ENCODE data around the gene TAOK1. TPM values are rescaled to one million over a fixed set of nuclear protein-coding genes. Genes with fewer than 3 reads are reported as not detected.

Gene TAOK1
- total RNA-seq, 1 experiment from 2014 or later, result 56.3 TPM

DNA sequence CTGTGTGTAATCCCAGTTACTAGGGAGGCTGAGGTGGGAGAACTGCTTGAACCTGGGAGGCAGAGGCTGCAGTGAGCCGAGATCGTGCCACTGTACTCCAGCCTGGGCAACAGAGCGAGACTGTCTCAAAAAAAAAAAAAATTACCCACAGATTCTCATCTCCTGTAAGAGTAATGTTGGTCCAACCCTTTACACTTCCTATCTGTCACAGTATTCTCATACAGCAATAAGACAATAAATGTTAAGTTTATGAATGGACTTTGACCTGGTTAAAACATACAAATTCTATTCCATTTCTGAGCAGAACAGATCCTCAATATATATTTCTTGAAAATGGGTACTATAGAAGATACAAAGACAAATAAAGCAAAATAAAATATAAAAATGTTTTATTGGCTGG is 30.4 kb upstream of the TAOK1 start:
- no peaks in the 10 kb centered on the region for H3K79me2 ChIP-seq (ENCODE audit: insufficient read depth, low read length)
- H3K27me3 ChIP-seq (ENCODE audit: insufficient read depth, low read length), result no peaks in the 10 kb centered on the region
- H3K4me1 ChIP-seq (ENCODE audit: control insufficient read depth in 1 of 2, insufficient read depth in 2 of 2, low read length in 2 of 2), result peaks cover 8 to 17% of the 10 kb centered on the region in 2 experiments
- H3K36me3 ChIP-seq (ENCODE audit: control insufficient read depth in 1 of 2, insufficient read depth in 2 of 2, low read length in 2 of 2), result no peaks in the 10 kb centered on the region
- H3K9ac ChIP-seq (ENCODE audit: low read length), result no peak overlapping the region
- H3K9me2 ChIP-seq (ENCODE audit: insufficient read depth), result no peaks in the 10 kb centered on the region
- no peak overlapping the region for H3K4me2 ChIP-seq (ENCODE audit: low read length)
- ATAC-seq (no peak), DNase-seq (ENCODE audit: low read depth, low spot score) (no peak)
- POLR2A ChIA-PET, result no interaction called here
- H2AFZ ChIP-seq (ENCODE audit: low read depth, low read length, poor library complexity, severe bottlenecking), result no peak overlapping the region
- H3K27ac ChIP-seq (ENCODE audit: low read depth, low read length), result no peak overlapping the region
- H4K20me1 ChIP-seq (ENCODE audit: insufficient read depth), result no peaks in the 10 kb centered on the region
- intact Hi-C loops (cut with micrococcal nuclease), result no loop called here
- CTCF ChIA-PET, result no interaction called here
- no peak overlapping the region for H3K4me3 ChIP-seq (replicated peaks in 1 of 2; ENCODE audit: low read depth in 1 of 2, low read length in 2 of 2)
- TF ChIP-seq CTCF (IDR thresholded peaks at IDR 0.05 in 2 of 3, conservative IDR thresholded peaks at IDR 0.05 in 1 of 3; ENCODE audit: borderline replicate concordance in 1 of 3, insufficient read depth in 1 of 3, low read depth in 2 of 3, low read length in 2 of 3) (no peak), CEBPB (IDR thresholded peaks at IDR 0.05; ENCODE audit: low read depth) (no peak), ZFX (IDR thresholded peaks at IDR 0.05) (no peak), JUND (IDR thresholded peaks at IDR 0.05) (no peak), YY1 (IDR thresholded peaks at IDR 0.05; ENCODE audit: extremely low read depth, insufficient replicate concordance, low read depth, low read length) (no peak), EZH2phosphoT487 (IDR thresholded peaks at IDR 0.05; ENCODE audit: borderline replicate concordance) (no peak), ELF1 (IDR thresholded peaks at IDR 0.05; ENCODE audit: borderline replicate concordance, low read depth) (no peak), POLR2AphosphoS5 (IDR thresholded peaks at IDR 0.05; ENCODE audit: low read depth, low read length) (no peak)
- TF ChIP-seq, protein P1, sequence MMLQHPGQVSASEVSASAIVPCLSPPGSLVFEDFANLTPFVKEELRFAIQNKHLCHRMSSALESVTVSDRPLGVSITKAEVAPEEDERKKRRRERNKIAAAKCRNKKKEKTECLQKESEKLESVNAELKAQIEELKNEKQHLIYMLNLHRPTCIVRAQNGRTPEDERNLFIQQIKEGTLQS (IDR thresholded peaks at IDR 0.05), result no peak
- TF ChIP-seq, protein P2, sequence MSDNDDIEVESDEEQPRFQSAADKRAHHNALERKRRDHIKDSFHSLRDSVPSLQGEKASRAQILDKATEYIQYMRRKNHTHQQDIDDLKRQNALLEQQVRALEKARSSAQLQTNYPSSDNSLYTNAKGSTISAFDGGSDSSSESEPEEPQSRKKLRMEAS (IDR thresholded peaks at IDR 0.05), result no peak
- TF ChIP-seq, protein P3, sequence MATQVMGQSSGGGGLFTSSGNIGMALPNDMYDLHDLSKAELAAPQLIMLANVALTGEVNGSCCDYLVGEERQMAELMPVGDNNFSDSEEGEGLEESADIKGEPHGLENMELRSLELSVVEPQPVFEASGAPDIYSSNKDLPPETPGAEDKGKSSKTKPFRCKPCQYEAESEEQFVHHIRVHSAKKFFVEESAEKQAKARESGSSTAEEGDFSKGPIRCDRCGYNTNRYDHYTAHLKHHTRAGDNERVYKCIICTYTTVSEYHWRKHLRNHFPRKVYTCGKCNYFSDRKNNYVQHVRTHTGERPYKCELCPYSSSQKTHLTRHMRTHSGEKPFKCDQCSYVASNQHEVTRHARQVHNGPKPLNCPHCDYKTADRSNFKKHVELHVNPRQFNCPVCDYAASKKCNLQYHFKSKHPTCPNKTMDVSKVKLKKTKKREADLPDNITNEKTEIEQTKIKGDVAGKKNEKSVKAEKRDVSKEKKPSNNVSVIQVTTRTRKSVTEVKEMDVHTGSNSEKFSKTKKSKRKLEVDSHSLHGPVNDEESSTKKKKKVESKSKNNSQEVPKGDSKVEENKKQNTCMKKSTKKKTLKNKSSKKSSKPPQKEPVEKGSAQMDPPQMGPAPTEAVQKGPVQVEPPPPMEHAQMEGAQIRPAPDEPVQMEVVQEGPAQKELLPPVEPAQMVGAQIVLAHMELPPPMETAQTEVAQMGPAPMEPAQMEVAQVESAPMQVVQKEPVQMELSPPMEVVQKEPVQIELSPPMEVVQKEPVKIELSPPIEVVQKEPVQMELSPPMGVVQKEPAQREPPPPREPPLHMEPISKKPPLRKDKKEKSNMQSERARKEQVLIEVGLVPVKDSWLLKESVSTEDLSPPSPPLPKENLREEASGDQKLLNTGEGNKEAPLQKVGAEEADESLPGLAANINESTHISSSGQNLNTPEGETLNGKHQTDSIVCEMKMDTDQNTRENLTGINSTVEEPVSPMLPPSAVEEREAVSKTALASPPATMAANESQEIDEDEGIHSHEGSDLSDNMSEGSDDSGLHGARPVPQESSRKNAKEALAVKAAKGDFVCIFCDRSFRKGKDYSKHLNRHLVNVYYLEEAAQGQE (IDR thresholded peaks at IDR 0.05; ENCODE audit: low read depth), result no peak
- TF ChIP-seq, protein P4, sequence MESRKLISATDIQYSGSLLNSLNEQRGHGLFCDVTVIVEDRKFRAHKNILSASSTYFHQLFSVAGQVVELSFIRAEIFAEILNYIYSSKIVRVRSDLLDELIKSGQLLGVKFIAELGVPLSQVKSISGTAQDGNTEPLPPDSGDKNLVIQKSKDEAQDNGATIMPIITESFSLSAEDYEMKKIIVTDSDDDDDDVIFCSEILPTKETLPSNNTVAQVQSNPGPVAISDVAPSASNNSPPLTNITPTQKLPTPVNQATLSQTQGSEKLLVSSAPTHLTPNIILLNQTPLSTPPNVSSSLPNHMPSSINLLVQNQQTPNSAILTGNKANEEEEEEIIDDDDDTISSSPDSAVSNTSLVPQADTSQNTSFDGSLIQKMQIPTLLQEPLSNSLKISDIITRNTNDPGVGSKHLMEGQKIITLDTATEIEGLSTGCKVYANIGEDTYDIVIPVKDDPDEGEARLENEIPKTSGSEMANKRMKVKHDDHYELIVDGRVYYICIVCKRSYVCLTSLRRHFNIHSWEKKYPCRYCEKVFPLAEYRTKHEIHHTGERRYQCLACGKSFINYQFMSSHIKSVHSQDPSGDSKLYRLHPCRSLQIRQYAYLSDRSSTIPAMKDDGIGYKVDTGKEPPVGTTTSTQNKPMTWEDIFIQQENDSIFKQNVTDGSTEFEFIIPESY (IDR thresholded peaks at IDR 0.05; ENCODE audit: extremely low read depth, insufficient replicate concordance, low read length), result no peak
- no peaks in the 10 kb centered on the region for H3K9me3 ChIP-seq (ENCODE audit: control insufficient read depth in 1 of 2, insufficient read depth in 1 of 2, low read depth in 1 of 2, low read length in 2 of 2)
- BruUV-seq (replicated peaks), result no TSS peak
- RAD21 ChIA-PET (ENCODE audit: low non-redundant PET in 1 of 2, low total read pairs in 2 of 2, uncharacterized antibody in 2 of 2, unreplicated experiment in 2 of 2), result no interaction called here

All from HCT116 (cell line).